ENCODE measurements around the gene DMD.
A peak's percentile ranks its signal among the peaks of the same experiment; 100 is the strongest.

DMD gene

GRCh38 chrX:31837445-31838049, 1373.8 kb downstream of the DMD start:
- DNase-seq: no peak

- DNase-seq: no peak
Measured at GRCh38 chrX:31836479-31836878, 1374.9 kb downstream of the DMD start.

DNA sequence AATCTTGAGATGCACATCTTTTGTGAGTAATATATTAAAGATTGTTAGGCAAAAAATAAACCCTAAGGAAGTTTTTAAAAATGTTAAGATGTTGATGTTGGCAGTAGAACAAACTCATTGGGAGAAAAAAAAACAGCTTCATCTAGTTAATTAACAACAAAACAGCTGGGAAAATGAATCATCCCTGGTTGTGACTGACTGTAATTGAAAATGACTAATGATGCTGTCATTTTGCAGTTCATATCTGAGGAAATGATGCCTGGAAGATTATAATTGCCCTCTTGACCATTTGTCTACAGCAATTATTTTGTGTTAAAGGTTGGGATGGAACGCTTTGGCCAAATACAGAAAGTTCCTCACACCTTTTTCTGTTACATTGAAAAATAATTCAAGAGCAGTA, 1379.1 kb downstream of the DMD start:
- DNase-seq: peak; percentile 0

DNA sequence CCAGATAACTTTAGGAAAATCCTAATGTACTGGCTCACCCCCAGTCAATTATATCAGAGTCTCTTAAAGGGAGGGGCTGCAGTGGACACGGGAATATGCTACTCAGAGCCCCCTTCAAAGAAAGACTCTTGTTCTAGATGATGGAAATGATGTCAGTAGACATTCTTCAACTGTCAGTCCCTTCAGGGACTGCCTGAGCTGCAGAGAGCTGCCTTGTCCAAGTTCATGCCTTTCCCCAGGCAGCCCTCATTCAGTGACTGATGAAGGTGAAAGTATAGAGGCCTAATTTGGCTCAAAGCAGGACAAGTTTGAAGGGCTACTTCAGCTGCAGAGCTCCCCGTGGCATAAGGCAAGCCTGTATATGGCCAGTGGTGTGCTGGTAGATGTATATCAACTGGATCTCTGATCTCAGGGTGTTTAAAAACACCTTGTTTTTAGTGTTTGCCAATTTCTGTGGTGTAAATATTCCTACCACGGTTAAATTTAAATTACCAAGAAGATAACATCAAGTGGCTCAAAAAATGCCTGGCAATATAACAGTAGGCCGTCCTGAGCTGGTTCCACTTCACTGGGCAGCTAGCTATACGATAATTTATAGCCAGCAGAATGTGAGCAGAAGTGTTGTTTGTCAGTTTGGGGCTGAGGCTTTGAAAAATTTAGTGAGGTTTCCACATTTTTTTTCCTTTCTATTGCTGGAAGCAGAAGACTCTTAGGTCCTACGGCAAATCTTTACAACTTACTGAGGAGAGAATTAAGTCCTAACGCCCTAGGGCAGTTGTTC, 1390.7 kb downstream of the DMD start:
- no peak for DNase-seq

- DNase-seq: no peak
Measured at GRCh38 chrX:31819455-31819854, 1391.9 kb downstream of the DMD start.

DNA sequence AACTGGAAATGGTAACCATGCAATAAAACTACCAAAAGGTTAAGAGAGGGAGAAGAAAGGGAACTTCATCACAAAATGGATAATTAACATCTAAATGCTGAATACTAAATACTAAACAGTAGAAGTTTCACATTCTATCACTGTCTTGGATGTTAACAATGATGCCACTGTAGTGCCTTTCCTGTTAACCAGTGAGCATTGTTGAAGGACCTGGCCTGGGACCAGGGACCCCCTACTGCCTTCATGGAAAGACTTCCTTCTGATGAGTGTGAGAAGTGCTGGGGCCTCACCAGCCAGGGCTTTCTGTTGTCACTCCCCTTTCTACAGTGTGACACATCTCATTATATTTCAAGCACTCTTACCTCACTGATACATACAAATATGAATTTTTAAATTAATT, 1400.2 kb downstream of the DMD start:
- no peak for DNase-seq

- no peak for DNase-seq
Measured at GRCh38 chrX:31808357-31808756, 1403.0 kb downstream of the DMD start.

DNA sequence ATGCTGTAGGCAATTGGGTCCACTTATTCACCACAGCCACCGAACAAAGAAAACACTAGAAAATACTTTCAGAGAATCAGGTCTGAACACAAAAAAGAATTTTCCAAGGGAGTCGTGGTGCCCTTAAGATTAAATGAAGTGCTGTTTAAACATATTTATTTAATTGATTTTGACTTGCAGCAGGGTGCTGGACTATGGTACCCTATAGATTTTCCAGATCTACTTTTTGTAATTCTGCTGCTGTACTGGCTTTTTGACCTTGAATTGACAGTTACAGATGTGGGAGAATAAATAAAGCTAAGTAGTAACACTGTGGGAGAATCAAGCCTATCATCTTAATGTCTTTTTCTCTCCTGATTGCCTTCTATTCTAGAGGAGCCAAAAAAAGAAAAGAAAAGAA, 1404.2 kb downstream of the DMD start:
- DNase-seq: no peak

GRCh38 chrX:31805781-31806180, 1405.6 kb downstream of the DMD start:
- no peak for DNase-seq

DNA sequence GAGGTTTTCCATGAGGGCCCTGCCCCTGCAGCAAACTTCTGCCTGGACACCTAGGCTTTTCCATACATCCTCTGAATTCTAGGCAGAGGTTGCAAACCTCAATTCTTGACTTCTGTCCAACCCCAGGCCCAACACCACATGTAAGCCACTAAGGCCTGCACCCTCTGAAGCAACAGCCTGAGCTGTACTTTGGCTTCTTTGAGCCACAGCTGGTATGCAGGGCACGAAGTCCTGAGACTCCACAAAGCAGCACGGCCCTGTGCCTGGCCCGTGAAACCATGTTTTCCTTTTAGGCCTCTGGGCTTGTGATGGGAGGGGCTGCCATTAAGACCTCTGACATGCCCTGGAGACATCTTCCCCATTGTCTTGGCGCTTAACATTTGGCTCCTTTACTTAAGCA, 1411.1 kb downstream of the DMD start:
- no peak for DNase-seq

DNA sequence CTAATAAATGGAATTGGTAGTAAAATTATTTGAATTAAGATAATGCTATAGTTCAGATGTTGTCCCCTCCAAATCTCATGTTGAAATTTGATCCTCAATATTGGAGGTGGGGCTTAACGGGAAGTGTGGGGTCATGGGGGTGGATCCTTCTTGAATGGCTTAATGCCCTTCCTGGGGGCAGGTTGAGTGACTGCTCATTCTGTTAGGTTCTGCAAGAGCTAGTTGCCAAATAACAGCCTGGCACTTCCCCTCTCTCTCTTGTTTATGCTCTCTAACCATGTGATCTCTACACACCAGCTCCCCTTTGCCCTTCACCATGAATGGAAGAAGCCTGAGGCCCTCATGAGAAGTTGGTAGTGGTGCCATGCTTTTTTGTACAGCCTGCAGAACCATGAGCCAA, 1414.7 kb downstream of the DMD start:
- no peak for DNase-seq

- no peak for DNase-seq
Measured at GRCh38 chrX:31747411-31747810, 1463.9 kb downstream of the DMD start.

DNA sequence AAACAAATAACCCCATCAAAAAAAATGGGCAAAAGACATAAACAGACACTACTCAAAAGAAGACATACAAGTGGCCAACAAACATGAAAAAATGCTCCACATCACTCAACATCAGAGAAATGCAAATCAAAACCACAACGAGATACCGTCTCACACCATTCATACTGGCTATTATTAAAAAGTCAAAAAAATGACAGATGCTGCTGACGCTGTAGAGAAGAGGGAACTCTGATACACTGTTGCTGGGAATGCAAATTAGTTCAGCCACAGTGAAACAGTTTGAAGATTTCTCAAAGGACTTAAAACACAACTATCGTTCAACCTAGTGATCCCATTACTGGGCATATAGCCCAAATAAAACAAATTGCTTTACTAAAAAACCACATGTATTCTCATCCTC, 1468.3 kb downstream of the DMD start:
- DNase-seq: no peak

DNA sequence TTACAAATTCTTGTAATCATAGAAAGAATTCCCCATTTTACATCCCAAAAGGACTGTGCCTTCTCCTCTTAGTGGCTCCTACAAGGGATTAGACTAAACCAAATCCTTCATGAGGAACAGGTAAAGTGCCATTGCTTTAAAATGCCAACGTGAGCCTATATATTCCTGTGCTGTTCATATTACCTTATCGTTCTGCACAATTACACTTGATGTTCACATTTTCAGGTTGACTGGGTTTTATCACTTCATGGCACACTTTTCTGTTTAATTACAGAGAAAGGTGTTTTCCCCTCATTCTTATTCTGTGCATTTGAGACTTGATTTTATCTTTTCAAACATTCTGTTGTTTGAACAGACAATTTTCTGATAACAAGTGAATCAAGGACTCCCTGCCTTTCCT, 1493.9 kb downstream of the DMD start:
- no peak for DNase-seq

GRCh38 chrX:31715675-31716074, 1495.7 kb downstream of the DMD start:
- DNase-seq: no peak

DNA sequence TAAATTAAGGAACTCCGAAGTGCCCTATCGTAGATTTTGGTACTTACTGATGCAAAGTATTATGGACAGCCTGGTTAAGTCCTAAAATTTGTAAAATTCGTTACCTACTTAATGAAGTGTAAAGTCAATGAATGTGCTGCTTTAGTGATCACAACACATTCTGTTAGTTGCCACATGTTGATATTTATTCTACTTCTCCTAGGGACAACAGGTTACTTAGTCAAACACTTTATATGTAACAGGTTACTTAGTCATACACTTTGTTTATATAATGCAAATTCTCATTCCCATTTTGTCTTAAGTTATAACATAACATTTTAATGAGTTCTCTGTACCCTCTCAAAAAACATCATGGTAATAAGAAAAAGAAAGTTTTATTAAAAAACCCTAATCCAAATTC, 1496.6 kb downstream of the DMD start:
- DNase-seq: no peak

- no peak for DNase-seq
Measured at GRCh38 chrX:31713120-31713519, 1498.2 kb downstream of the DMD start.

DNA sequence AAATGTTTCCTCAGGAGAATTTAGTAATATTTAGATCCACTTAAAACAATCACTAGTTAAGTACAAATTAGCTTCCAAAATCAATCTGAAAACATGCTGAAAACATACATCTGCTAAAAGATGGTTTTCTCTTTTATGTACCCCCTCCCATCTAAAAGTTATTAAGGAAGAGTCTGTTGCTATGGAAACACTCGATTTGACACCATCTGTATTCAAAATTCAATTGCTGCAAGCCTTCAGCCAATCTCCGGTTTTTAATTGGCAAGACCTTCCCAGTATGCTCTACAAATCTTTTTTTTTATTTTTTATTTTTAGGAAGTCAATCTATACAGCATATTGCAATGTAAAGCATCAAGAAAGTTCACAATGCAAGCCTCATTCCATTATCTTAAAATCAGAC, 1500.2 kb downstream of the DMD start:
- no peak for DNase-seq

DNA sequence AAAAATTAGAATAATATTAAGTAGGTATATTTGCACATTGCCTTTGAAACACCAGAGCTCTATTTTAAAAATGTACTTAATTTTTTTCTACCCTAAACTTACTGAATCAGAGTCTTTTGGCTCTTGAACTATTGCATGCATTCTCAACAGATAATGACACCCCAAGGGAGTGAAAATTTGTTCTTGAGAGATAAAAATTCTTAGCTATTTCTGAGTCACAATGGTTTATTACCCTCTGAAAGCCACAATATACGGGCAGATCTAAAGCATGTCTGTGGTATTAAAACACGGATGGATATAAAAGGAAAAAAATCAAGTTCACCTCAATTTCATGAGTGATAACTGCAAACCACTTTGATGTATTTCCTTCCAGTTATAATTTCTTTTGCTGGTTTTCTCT, 1503.2 kb downstream of the DMD start:
- peak; percentile 34 for DNase-seq

GRCh38 chrX:31706466-31706865, 1504.9 kb downstream of the DMD start:
- DNase-seq: no peak

- no peak for DNase-seq
Measured at GRCh38 chrX:31705816-31706215, 1505.5 kb downstream of the DMD start.

GRCh38 chrX:31704938-31705337, 1506.4 kb downstream of the DMD start:
- DNase-seq: no peak

- no peak for DNase-seq
Measured at GRCh38 chrX:31702222-31702621, 1509.1 kb downstream of the DMD start.

- DNase-seq: no peak
Measured at GRCh38 chrX:31697294-31697916, 1513.9 kb downstream of the DMD start.

Data from fibroblast of skin of back (primary cell).